GM10248 (cell line): ENCODE results near the gene PPP1R14D.

Experiments used
- CTCF ChIA-PET: fragments of 300-600 bp; sonication (Branson Sonifier 250); formaldehyde crosslinking; extraction: SDS; loops from one replicate; lab custom pipeline; 2021; ENCODE audit warnings: antibody characterized with exemption; lab: Yijun Ruan, JAX
- POLR2A ChIA-PET: fragments of 350-650 bp; sonication (Branson Sonifier 250); formaldehyde crosslinking; extraction: SDS; loops from one replicate; lab custom pipeline; 2020; ENCODE audit warnings: antibody characterized with exemption; lab: Yijun Ruan, JAX
- DNase-seq: peaks from one replicate; pipeline ENCODE4 v3.0.0; 2012; ENCODE audit errors: extremely low spot score
- TF ChIP-seq, protein P1 (sequence below): IDR thresholded peaks from 2 replicates; pipeline ENCODE4 v1.5.1; 2012; ENCODE audit warnings: mild to moderate bottlenecking, low read depth; ENCODE audit errors: extremely low read depth, missing control alignments, control extremely low read depth

The PPP1R14D gene

DNA sequence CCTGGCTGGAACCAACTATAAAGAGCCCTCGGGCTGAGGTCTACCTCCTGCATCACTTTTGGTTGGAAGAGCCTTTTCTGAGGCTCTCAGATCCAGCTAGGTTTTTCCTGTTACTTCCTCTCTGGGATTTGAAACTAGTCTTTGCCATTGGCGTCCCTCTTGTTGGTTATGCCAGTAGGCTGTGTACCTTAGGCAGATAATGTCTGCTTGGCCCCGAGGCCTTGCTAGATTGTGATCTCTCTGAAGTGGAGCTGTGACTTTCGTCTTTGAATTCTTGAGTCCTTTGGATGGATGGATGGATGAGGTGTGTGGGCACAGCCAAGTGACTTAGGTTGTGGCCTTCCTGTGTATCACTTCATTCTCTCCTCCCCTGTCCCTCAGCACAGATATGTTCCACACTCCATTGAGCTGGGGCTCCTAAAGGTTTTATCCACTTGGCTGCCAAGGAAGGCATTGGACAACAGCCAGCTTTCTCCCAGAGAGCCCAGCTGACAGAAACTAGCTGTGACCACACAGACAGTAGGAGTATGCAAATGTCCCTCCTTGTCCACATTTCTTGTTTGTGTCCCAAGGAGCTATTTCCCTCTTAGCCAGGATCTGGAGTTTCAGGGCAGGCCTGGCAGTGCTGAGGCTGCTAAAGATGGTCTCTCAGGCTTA lies 13.3 kb downstream of the PPP1R14D start:
- CTCF ChIA-PET: interaction anchor here (0.8 to 4.1 kb wide), 9 partner anchors 10 to 135 kb away, joined by 3 to 31 read pairs (median 3); partner anchors contain the start of gene VPS18
- POLR2A ChIA-PET: no interaction called here
- no peak for DNase-seq
- TF ChIP-seq, protein P1, sequence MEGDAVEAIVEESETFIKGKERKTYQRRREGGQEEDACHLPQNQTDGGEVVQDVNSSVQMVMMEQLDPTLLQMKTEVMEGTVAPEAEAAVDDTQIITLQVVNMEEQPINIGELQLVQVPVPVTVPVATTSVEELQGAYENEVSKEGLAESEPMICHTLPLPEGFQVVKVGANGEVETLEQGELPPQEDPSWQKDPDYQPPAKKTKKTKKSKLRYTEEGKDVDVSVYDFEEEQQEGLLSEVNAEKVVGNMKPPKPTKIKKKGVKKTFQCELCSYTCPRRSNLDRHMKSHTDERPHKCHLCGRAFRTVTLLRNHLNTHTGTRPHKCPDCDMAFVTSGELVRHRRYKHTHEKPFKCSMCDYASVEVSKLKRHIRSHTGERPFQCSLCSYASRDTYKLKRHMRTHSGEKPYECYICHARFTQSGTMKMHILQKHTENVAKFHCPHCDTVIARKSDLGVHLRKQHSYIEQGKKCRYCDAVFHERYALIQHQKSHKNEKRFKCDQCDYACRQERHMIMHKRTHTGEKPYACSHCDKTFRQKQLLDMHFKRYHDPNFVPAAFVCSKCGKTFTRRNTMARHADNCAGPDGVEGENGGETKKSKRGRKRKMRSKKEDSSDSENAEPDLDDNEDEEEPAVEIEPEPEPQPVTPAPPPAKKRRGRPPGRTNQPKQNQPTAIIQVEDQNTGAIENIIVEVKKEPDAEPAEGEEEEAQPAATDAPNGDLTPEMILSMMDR: no peak

DNA sequence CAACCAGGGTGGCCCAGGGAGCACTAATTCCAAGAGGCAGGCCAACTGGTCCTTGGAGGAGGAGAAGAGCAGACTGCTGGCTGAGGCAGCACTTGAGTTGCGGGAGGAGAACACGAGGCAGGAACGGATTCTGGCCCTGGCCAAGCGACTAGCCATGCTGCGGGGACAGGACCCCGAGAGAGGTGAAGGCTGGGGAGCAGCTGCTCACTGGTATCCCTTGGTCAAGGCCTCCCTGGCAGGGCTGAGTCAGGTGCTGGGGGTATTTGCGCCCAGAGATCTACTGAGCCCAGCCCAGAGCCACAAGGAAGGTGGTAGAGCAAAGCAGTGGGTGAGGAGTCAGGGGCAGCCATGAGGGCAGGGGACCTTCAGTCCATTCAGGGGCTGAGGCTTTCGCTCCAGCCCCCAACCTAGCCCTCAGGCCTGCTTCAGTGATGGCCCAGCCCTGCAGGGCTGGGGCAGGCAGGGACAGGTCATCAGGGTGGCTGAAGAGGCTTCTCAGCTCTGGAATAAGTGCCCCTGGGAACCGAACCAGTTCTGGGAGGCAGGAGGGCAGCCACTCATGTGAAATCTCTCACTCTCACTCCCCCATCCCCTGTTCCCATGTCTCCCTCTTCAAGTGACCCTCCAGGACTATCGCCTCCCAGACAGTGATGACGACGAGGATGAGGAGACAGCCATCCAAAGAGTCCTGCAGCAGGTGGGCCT lies 15.6 kb downstream of the PPP1R14D start:
- POLR2A ChIA-PET: no interaction called here
- DNase-seq: no peak
- TF ChIP-seq, protein P1: no peak
- CTCF ChIA-PET: interaction anchor here (0.9 to 4.1 kb wide), 8 partner anchors 9 to 82 kb away, joined by 3 to 31 read pairs (median 4); partner anchors contain the start of genes PPP1R14D and VPS18

DNA sequence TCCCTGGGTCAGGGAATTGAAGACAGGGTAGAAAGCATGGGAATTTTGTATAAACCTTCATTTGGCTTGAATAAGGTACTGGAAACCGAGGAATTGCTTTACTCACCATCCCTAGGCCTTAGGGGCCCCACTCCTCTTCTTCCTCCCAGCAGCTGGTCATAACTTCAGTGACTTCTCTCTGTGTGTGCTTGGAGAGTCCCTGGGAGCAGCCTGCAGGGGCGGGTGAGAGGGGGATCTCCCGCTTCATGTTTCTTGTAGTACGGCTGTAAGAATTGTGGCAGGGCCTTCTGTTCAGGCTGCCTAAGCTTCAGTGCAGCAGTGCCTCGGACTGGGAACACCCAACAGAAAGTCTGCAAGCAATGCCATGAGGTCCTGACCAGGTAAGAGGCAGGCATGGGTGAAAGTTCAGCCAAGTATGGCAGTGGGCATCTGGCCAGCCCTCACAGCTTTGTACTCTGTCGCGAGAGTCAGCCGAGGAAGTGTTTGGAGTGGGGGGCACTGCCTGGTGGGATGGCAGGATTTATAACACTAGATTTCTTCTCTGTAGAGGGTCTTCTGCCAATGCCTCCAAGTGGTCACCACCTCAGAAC lies 19.6 kb downstream of the PPP1R14D start:
- POLR2A ChIA-PET: no interaction called here
- CTCF ChIA-PET: interaction anchor here (1.3 to 3.2 kb wide), 3 partner anchors 49 to 94 kb away, joined by 3 to 20 read pairs (median 3); partner anchors contain the start of gene VPS18
- no peak for DNase-seq
- TF ChIP-seq, protein P1: no peak

DNA sequence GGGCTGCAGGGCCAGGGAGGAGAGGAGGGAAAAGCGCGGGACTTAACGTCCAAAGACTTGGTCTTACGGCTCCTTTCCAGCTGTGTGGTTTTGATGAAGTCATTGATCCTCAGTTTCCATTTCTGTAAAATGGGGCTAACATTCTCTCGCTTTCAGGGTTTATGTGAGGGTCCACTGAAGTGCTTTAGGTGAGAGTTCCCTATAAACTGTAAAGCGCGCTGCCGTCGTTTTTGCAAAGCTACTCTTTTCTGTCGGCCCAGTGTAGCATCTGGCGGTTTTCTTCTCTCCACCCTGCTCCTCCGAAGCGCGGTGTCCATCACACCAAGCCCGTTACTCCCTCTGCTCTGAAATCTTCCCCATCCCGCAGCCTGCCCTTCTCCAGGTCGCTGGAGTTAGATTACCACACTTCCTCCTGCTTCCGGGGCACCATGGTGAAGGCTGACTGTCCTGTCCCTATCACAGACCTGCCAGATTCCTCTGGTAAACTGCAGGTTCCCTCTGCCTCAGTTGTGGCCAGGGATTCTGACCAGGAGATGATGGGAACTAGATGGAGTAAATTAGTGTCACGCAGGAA lies 20.5 kb downstream of the PPP1R14D start:
- CTCF ChIA-PET: interaction anchor here (1.1 to 3.2 kb wide), 5 partner anchors 25 to 95 kb away, joined by 3 to 20 read pairs (median 3); no protein-coding TSS in a partner anchor
- TF ChIP-seq, protein P1: no peak
- POLR2A ChIA-PET: interaction anchor here (0.8 kb wide), 1 partner anchor 70 kb away, joined by 3 read pairs; no protein-coding TSS in a partner anchor
- no peak for DNase-seq

DNA sequence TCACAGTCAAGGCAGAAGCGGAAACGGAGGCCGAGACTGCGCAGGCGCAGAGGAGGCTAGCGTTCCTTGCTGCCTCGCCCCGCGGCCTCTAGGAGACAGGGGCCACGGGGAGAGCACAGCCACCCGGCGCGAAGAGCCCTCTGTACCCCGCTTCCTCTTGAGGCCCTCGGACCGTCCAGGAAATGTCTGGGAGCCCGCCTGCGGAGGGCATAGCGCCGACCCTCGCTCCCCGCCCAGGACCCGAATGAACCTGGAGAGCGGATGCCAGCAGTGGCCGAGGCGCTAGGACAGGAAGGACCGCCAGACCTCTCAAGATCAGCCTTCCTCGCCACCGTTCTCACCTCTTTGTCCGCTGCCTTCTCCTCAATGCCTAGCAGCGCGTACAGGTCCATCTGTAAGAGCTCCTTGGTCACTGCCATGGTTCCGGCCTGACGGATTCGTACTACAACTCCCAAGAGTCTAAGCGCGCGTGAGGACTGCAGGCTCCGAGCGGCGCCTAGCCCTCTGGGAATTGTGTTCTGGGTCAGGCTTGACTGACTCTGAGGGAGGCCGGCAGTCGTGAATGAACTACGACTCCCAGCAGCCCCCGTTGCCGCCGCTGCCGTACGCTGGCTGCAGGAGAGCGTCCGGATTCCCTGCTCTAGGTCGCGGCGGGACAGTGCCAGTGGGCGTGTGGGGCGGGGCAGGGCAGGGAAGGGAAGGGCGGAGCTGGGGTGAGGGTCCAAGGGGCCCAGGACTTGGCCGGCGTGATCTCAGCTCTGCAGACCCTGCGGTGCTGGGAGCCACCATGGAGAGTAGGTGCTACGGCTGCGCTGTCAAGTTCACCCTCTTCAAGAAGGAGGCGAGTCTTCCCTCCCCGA lies 21.2 kb downstream of the PPP1R14D start, which contains the start of the genes DNAJC17 and ZFYVE19:
TSS of gene DNAJC17 (minus strand) at position 446 of the 860 bp plus-strand sequence. CDS start at position 419, 27 bp downstream.
TSS of gene ZFYVE19 (plus strand) at position 62 of the 860 bp plus-strand sequence. CDS start at position 563, 501 bp downstream.
- DNase-seq: peak; percentile 94
- ChIA-PET POLR2A (interaction anchor here (0.8 kb wide), 1 partner anchor 69 kb away, joined by 3 read pairs; no protein-coding TSS in a partner anchor), CTCF (interaction anchor here (1.1 to 3.2 kb wide), 6 partner anchors 22 to 88 kb away, joined by 3 to 20 read pairs (median 4); no protein-coding TSS in a partner anchor)
- TF ChIP-seq, protein P1: no peak
